ENCODE measurements around the gene CUZD1. TPM values are rescaled to one million over a fixed set of nuclear protein-coding genes. Genes with fewer than 3 reads are reported as not detected.

CUZD1 gene
- total RNA-seq, 1 donor from 2014 or later: 0.23 TPM

DNA sequence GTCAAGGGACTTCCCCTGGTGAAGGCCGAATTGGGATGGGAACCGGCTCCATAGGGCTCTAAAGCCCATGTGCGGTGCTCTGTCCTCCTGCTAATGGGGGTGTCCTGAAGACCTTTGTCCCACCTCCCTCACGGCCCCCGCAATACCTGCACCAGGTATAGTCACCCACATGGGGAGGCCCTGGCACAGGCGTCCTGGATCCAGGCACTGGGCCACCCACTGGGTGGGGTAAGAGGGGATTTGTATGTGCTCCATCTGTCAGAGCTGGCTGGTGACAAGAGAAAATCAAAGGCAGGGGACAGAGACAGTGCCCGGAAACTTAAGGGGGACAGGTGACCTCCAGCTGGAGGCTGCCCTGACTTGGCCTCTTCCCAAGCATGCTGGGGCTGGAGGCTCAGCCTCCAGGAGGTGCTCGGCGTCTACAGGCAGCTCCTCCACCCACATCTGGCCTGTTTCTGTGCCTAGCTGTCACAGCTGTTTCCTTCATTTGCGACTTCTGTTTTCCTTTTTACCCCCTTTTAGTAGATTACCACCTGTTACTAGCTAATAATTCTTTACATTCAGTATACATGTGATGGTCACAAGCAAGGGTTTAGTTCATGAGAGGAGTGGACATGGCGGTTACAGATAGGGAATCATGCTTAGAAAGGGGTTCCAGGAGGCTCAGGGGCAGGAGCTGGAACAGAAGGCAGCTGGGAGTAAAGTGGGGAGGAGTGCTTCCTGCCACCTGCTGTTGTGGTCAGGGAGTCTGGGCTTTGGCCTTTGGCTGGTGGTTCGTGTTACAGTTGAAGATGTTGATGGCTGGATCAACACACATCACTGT, 2.3 kb upstream of the CUZD1 start:
- Histone ChIP-seq H2AFZ (ENCODE audit: low read depth, low read length) (no peak overlapping the region), H3K9me3 (ENCODE audit: insufficient read depth, low read depth, low read length) (no peaks in the 10 kb centered on the region), H4K20me1 (ENCODE audit: insufficient read depth, low read length) (peaks cover 6% of the 10 kb centered on the region), H3K36me3 (ENCODE audit: insufficient read depth, low read length) (no peaks in the 10 kb centered on the region), H3K79me2 (ENCODE audit: insufficient read depth, low read length) (no peaks in the 10 kb centered on the region), H3K27me3 (ENCODE audit: insufficient read depth, low read length) (no peaks in the 10 kb centered on the region), H3K27ac (ENCODE audit: low read depth, low read length) (no peak overlapping the region), H3K9ac (ENCODE audit: low read length) (no peak overlapping the region), H3K4me2 (ENCODE audit: low read length) (no peak overlapping the region), H3K4me1 (ENCODE audit: insufficient read depth, low read length) (peaks cover 33% of the 10 kb centered on the region), H3K4me3 (ENCODE audit: insufficient read depth, low read depth, low read length) (no peak overlapping the region)
- no peak for DNase-seq (ENCODE audit: low read depth)
- Mint-ChIP-seq H3K4me1 (ENCODE audit: low read depth, unreplicated experiment) (peaks cover 4% of the 10 kb centered on the region), H3K36me3 (ENCODE audit: low read depth, unreplicated experiment) (peaks cover 5% of the 10 kb centered on the region), H3K27me3 (ENCODE audit: low read depth, unreplicated experiment) (peaks cover 4% of the 10 kb centered on the region), H3K27ac (ENCODE audit: unreplicated experiment) (no peak overlapping the region), H3K4me3 (ENCODE audit: unreplicated experiment) (no peak overlapping the region), H3K9me3 (ENCODE audit: unreplicated experiment) (peaks cover 4% of the 10 kb centered on the region)
- FAIRE-seq: no peak
- TF ChIP-seq, protein P1, sequence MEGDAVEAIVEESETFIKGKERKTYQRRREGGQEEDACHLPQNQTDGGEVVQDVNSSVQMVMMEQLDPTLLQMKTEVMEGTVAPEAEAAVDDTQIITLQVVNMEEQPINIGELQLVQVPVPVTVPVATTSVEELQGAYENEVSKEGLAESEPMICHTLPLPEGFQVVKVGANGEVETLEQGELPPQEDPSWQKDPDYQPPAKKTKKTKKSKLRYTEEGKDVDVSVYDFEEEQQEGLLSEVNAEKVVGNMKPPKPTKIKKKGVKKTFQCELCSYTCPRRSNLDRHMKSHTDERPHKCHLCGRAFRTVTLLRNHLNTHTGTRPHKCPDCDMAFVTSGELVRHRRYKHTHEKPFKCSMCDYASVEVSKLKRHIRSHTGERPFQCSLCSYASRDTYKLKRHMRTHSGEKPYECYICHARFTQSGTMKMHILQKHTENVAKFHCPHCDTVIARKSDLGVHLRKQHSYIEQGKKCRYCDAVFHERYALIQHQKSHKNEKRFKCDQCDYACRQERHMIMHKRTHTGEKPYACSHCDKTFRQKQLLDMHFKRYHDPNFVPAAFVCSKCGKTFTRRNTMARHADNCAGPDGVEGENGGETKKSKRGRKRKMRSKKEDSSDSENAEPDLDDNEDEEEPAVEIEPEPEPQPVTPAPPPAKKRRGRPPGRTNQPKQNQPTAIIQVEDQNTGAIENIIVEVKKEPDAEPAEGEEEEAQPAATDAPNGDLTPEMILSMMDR (IDR thresholded peaks at IDR 0.05; ENCODE audit: insufficient read depth, low read depth, low read length): no peak
- no peak for TF ChIP-seq EZH2 (IDR thresholded peaks at IDR 0.05; ENCODE audit: insufficient read depth, low read length)

DNA sequence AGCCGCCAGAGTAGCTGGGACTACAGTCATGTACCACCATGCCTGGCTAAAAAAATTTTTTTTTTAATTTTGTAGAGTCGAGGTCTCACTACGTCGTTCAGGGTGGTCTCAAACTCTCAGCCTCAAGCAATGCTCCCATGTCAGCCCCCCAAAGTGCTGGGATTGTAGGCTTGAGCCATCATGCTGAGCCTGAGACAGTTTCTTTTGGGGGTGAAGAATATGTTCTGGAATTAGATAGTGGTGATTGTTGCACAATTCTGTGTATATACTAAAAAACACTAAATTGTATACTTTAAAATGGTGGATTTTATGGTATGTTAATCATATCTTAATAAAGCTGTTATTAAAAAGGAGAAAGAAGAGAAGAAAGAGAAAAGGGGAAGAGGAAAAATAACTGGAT, 1.5 kb downstream of the CUZD1 start:
- no peaks in the 10 kb centered on the region for H3K36me3 ChIP-seq (ENCODE audit: insufficient read depth, low read length)
- no peaks in the 10 kb centered on the region for H3K9me3 ChIP-seq (ENCODE audit: insufficient read depth, low read depth, low read length)
- no peak for DNase-seq (ENCODE audit: low read depth)
- no peak overlapping the region for H3K9ac ChIP-seq (ENCODE audit: low read length)
- no peaks in the 10 kb centered on the region for H3K27me3 ChIP-seq (ENCODE audit: insufficient read depth, low read length)
- Mint-ChIP-seq H3K27ac (ENCODE audit: unreplicated experiment) (no peak overlapping the region), H3K27me3 (ENCODE audit: low read depth, unreplicated experiment) (peaks cover 4% of the 10 kb centered on the region), H3K36me3 (ENCODE audit: low read depth, unreplicated experiment) (peaks cover 9% of the 10 kb centered on the region), H3K4me1 (ENCODE audit: low read depth, unreplicated experiment) (no peaks in the 10 kb centered on the region), H3K9me3 (ENCODE audit: unreplicated experiment) (peaks cover 4% of the 10 kb centered on the region), H3K4me3 (ENCODE audit: unreplicated experiment) (no peak overlapping the region)
- TF ChIP-seq EZH2 (IDR thresholded peaks at IDR 0.05; ENCODE audit: insufficient read depth, low read length): no peak
- TF ChIP-seq, protein P1 (IDR thresholded peaks at IDR 0.05; ENCODE audit: insufficient read depth, low read depth, low read length): no peak
- H3K4me3 ChIP-seq (ENCODE audit: insufficient read depth, low read depth, low read length): no peak overlapping the region
- H3K27ac ChIP-seq (ENCODE audit: low read depth, low read length): no peak overlapping the region
- H2AFZ ChIP-seq (ENCODE audit: low read depth, low read length): no peak overlapping the region
- no peak for FAIRE-seq
- no peaks in the 10 kb centered on the region for H4K20me1 ChIP-seq (ENCODE audit: insufficient read depth, low read length)
- no peaks in the 10 kb centered on the region for H3K4me1 ChIP-seq (ENCODE audit: insufficient read depth, low read length)
- H3K4me2 ChIP-seq (ENCODE audit: low read length): no peak overlapping the region
- H3K79me2 ChIP-seq (ENCODE audit: insufficient read depth, low read length): no peaks in the 10 kb centered on the region

DNA sequence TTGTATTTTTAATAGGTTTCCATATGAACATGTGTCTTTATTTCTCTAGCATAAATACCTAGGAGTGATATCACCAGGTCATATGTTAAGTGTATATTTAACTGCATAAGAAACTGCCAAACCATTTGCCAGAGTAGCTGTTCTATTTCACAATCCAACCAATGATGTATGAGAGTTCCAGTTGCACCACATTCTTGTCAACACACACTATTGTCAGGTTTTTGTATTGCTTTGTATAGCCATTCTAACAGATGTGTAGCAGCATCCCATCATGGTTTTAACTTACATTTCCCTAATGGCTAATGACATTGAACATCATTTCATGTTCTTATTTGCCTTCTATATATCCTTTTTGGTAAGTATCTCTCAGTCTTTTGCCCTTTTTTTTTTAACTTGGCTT, 4.1 kb downstream of the CUZD1 start:
- no peaks in the 10 kb centered on the region for H3K4me1 ChIP-seq (ENCODE audit: insufficient read depth, low read length)
- H3K4me3 ChIP-seq (ENCODE audit: insufficient read depth, low read depth, low read length): no peak overlapping the region
- no peak overlapping the region for H2AFZ ChIP-seq (ENCODE audit: low read depth, low read length)
- H3K79me2 ChIP-seq (ENCODE audit: insufficient read depth, low read length): no peaks in the 10 kb centered on the region
- no peak overlapping the region for H3K9ac ChIP-seq (ENCODE audit: low read length)
- Mint-ChIP-seq H3K4me3 (ENCODE audit: unreplicated experiment) (no peak overlapping the region), H3K36me3 (ENCODE audit: low read depth, unreplicated experiment) (peaks cover 9% of the 10 kb centered on the region), H3K27me3 (ENCODE audit: low read depth, unreplicated experiment) (peaks cover 2% of the 10 kb centered on the region), H3K9me3 (ENCODE audit: unreplicated experiment) (peaks cover 2% of the 10 kb centered on the region), H3K27ac (ENCODE audit: unreplicated experiment) (no peak overlapping the region), H3K4me1 (ENCODE audit: low read depth, unreplicated experiment) (no peaks in the 10 kb centered on the region)
- FAIRE-seq (no peak), DNase-seq (ENCODE audit: low read depth) (no peak)
- TF ChIP-seq, protein P1 (IDR thresholded peaks at IDR 0.05; ENCODE audit: insufficient read depth, low read depth, low read length): no peak
- no peak for TF ChIP-seq EZH2 (IDR thresholded peaks at IDR 0.05; ENCODE audit: insufficient read depth, low read length)
- H4K20me1 ChIP-seq (ENCODE audit: insufficient read depth, low read length): no peaks in the 10 kb centered on the region
- H3K9me3 ChIP-seq (ENCODE audit: insufficient read depth, low read depth, low read length): no peaks in the 10 kb centered on the region
- H3K4me2 ChIP-seq (ENCODE audit: low read length): no peak overlapping the region
- no peak overlapping the region for H3K27ac ChIP-seq (ENCODE audit: low read depth, low read length)
- no peaks in the 10 kb centered on the region for H3K27me3 ChIP-seq (ENCODE audit: insufficient read depth, low read length)
- H3K36me3 ChIP-seq (ENCODE audit: insufficient read depth, low read length): peaks cover 2% of the 10 kb centered on the region
